ENCODE data around the gene WIPI1. TPM values are rescaled to one million over a fixed set of nuclear protein-coding genes. Genes with fewer than 3 reads are reported as not detected.
A peak's percentile ranks its signal among the peaks of the same experiment; 100 is the strongest.

The WIPI1 gene, protein sequence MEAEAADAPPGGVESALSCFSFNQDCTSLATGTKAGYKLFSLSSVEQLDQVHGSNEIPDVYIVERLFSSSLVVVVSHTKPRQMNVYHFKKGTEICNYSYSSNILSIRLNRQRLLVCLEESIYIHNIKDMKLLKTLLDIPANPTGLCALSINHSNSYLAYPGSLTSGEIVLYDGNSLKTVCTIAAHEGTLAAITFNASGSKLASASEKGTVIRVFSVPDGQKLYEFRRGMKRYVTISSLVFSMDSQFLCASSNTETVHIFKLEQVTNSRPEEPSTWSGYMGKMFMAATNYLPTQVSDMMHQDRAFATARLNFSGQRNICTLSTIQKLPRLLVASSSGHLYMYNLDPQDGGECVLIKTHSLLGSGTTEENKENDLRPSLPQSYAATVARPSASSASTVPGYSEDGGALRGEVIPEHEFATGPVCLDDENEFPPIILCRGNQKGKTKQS
- 10 to 100 TPM; 29.0 to 41.4 (median 32.0) TPM for total RNA-seq
- 29.1 TPM for total RNA-seq (2013)

- H3K27ac Mint-ChIP-seq: peak within 1 kb of the TSS; percentile 94 to 97
- H3K27me3 Mint-ChIP-seq (ENCODE audit: low read depth in 2 of 2): no peaks in the 10 kb centered on the region
- H3K27ac ChIP-seq (ENCODE audit: low read length): peak within 1 kb of the TSS; percentile 78
- H3K27me3 ChIP-seq (ENCODE audit: control insufficient read depth, insufficient read depth, low read length): no peaks in the 10 kb centered on the region
- H3K4me1 Mint-ChIP-seq: peaks cover 61 to 64% of the 10 kb centered on the region in 2 donors
- intact Hi-C loops (cut with micrococcal nuclease): no loop called here
- ATAC-seq (peak in 1 of 3 donors; percentile 29), DNase-seq (no peak)
- WGBS (ENCODE audit: insufficient coverage): under 1% methylated on average over 28 of the region's 39 CpGs
- H3K36me3 Mint-ChIP-seq: no peaks in the 10 kb centered on the region
- H3K9me3 Mint-ChIP-seq: no peaks in the 10 kb centered on the region
- H3K36me3 ChIP-seq (ENCODE audit: control insufficient read depth, insufficient read depth, low read length): peaks cover 3% of the 10 kb centered on the region
- peaks cover 37% of the 10 kb centered on the region for H3K4me1 ChIP-seq (ENCODE audit: control insufficient read depth, insufficient read depth, low read length)
- peak within 1 kb of the TSS; percentile 92 for H3K4me3 Mint-ChIP-seq
- H3K9me3 ChIP-seq (ENCODE audit: control insufficient read depth, insufficient read depth, low read length): no peaks in the 10 kb centered on the region
- TF ChIP-seq, protein P1, sequence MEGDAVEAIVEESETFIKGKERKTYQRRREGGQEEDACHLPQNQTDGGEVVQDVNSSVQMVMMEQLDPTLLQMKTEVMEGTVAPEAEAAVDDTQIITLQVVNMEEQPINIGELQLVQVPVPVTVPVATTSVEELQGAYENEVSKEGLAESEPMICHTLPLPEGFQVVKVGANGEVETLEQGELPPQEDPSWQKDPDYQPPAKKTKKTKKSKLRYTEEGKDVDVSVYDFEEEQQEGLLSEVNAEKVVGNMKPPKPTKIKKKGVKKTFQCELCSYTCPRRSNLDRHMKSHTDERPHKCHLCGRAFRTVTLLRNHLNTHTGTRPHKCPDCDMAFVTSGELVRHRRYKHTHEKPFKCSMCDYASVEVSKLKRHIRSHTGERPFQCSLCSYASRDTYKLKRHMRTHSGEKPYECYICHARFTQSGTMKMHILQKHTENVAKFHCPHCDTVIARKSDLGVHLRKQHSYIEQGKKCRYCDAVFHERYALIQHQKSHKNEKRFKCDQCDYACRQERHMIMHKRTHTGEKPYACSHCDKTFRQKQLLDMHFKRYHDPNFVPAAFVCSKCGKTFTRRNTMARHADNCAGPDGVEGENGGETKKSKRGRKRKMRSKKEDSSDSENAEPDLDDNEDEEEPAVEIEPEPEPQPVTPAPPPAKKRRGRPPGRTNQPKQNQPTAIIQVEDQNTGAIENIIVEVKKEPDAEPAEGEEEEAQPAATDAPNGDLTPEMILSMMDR (IDR thresholded peaks at IDR 0.05): no peak
- H3K4me3 ChIP-seq (ENCODE audit: low read length): peak within 1 kb of the TSS; percentile 64
These were observed at the start of gene WIPI1 for GRCh38 chr17:68457168-68457538. Gene WIPI1 (minus strand): TSS chr17:68457496. CDS start chr17:68457421, 75 bp downstream.

GRCh38 chr17:68505951-68506350, 48.7 kb upstream of the WIPI1 start:
- Histone ChIP-seq H3K9me3 (ENCODE audit: control insufficient read depth, insufficient read depth, low read length) (no peaks in the 10 kb centered on the region), H3K27me3 (ENCODE audit: control insufficient read depth, insufficient read depth, low read length) (no peaks in the 10 kb centered on the region), H3K36me3 (ENCODE audit: control insufficient read depth, insufficient read depth, low read length) (no peaks in the 10 kb centered on the region), H3K27ac (ENCODE audit: low read length) (no peak overlapping the region), H3K4me3 (ENCODE audit: low read length) (no peak overlapping the region), H3K4me1 (ENCODE audit: control insufficient read depth, insufficient read depth, low read length) (peaks cover 11% of the 10 kb centered on the region)
- H3K4me1 Mint-ChIP-seq: peaks cover 24 to 27% of the 10 kb centered on the region in 2 donors
- ATAC-seq: no peak
- H3K4me3 Mint-ChIP-seq: no peak overlapping the region
- TF ChIP-seq, protein P1 (IDR thresholded peaks at IDR 0.05): no peak
- 94% methylated on average over 1 of the region's 1 CpG for WGBS (ENCODE audit: insufficient coverage)
- no peaks in the 10 kb centered on the region for H3K9me3 Mint-ChIP-seq
- intact Hi-C loops (cut with micrococcal nuclease): no loop called here
- no peaks in the 10 kb centered on the region for H3K36me3 Mint-ChIP-seq
- no peak for DNase-seq
- H3K27ac Mint-ChIP-seq: no peak overlapping the region
- peaks cover 0 to 3% of the 10 kb centered on the region in 2 donors for H3K27me3 Mint-ChIP-seq (ENCODE audit: low read depth in 2 of 2)

GRCh38 chr17:68501074-68501473, 43.8 kb upstream of the WIPI1 start:
- ATAC-seq (no peak), DNase-seq (no peak)
- intact Hi-C loops (cut with micrococcal nuclease): no loop called here
- no peaks in the 10 kb centered on the region for H3K36me3 ChIP-seq (ENCODE audit: control insufficient read depth, insufficient read depth, low read length)
- peaks cover 17 to 22% of the 10 kb centered on the region in 2 donors for H3K4me1 Mint-ChIP-seq
- no peak overlapping the region for H3K4me3 Mint-ChIP-seq
- peaks cover 3 to 5% of the 10 kb centered on the region in 2 donors for H3K27me3 Mint-ChIP-seq (ENCODE audit: low read depth in 2 of 2)
- H3K27ac Mint-ChIP-seq: no peak overlapping the region
- H3K27ac ChIP-seq (ENCODE audit: low read length): no peak overlapping the region
- TF ChIP-seq, protein P1 (IDR thresholded peaks at IDR 0.05): no peak
- H3K9me3 Mint-ChIP-seq: no peaks in the 10 kb centered on the region
- no peaks in the 10 kb centered on the region for H3K36me3 Mint-ChIP-seq
- 88% methylated on average over 3 of the region's 3 CpGs for WGBS (ENCODE audit: insufficient coverage)
- peaks cover 11% of the 10 kb centered on the region for H3K4me1 ChIP-seq (ENCODE audit: control insufficient read depth, insufficient read depth, low read length)
- no peaks in the 10 kb centered on the region for H3K9me3 ChIP-seq (ENCODE audit: control insufficient read depth, insufficient read depth, low read length)
- no peaks in the 10 kb centered on the region for H3K27me3 ChIP-seq (ENCODE audit: control insufficient read depth, insufficient read depth, low read length)
- no peak overlapping the region for H3K4me3 ChIP-seq (ENCODE audit: low read length)
